Hepatocyte (in vitro differentiated cells): ENCODE results near the gene CXCL5. TPM values are rescaled to one million over a fixed set of nuclear protein-coding genes. Genes with fewer than 3 reads are reported as not detected.

ENCODE experiments used
- DNase-seq: peaks from one replicate; pipeline ENCODE4 v3.0.0-alpha.2; 2016; ENCODE audit warnings: low spot score
- H2AFZ ChIP-seq: fragments of 200-600 bp; sonication (generic); 2 replicates; pipeline ENCODE4 v1.6.0; 2016; ENCODE audit warnings: antibody characterized with exemption, mild to moderate bottlenecking
- H3K27ac ChIP-seq: fragments of 200-600 bp; sonication (generic); 2 replicates; pipeline ENCODE4 v1.5.1; 2016; ENCODE audit warnings: mild to moderate bottlenecking
- H3K27me3 ChIP-seq: fragments of 200-600 bp; sonication (generic); 2 replicates; pipeline ENCODE4 v1.6.1; 2016
- H3K36me3 ChIP-seq: fragments of 200-600 bp; sonication (generic); replicated peaks from 2 replicates; pipeline ENCODE4 v1.5.1; 2016; ENCODE audit warnings: low read depth; ENCODE audit not compliant: insufficient read depth
- H3K4me1 ChIP-seq: fragments of 200-600 bp; sonication (generic); 2 replicates; pipeline ENCODE4 v1.5.1; 2016; ENCODE audit warnings: mild to moderate bottlenecking, moderate library complexity; ENCODE audit not compliant: insufficient read depth
- H3K4me2 ChIP-seq: fragments of 200-600 bp; sonication (generic); 2 replicates; pipeline ENCODE4 v1.6.0; 2016
- H3K4me3 ChIP-seq: fragments of 200-600 bp; sonication (generic); 2 replicates; pipeline ENCODE4 v1.5.1; 2016; ENCODE audit warnings: mild to moderate bottlenecking
- H3K79me2 ChIP-seq: fragments of 200-600 bp; sonication (generic); 2 replicates; pipeline ENCODE4 v1.6.0; 2017; ENCODE audit warnings: mild to moderate bottlenecking
- H3K9me2 ChIP-seq: fragments of 200-600 bp; sonication (generic); replicated peaks from 2 replicates; pipeline ENCODE4 v1.6.0; 2017; ENCODE audit warnings: mild to moderate bottlenecking; ENCODE audit not compliant: insufficient read depth
- H3K9me3 ChIP-seq: fragments of 200-600 bp; sonication (generic); 2 replicates; pipeline ENCODE4 v1.5.1; 2016; ENCODE audit warnings: low read depth, mild to moderate bottlenecking
- H4K20me1 ChIP-seq: fragments of 200-600 bp; sonication (generic); 2 replicates; pipeline ENCODE4 v1.6.0; 2016; ENCODE audit warnings: mild to moderate bottlenecking; ENCODE audit not compliant: insufficient read depth, poor library complexity, severe bottlenecking
- CTCF ChIP-seq: fragments of 200-600 bp; sonication (generic); IDR thresholded peaks from 2 replicates; pipeline ENCODE4 v1.5.1; 2016; ENCODE audit warnings: antibody characterized with exemption, mild to moderate bottlenecking; ENCODE audit not compliant: poor library complexity
- EZH2 ChIP-seq: fragments of 200-600 bp; sonication (generic); IDR thresholded peaks from 2 replicates; pipeline ENCODE4 v1.6.1; 2016; ENCODE audit warnings: antibody characterized with exemption, mild to moderate bottlenecking, borderline replicate concordance
- EZH2phosphoT487 ChIP-seq: fragments of 200-600 bp; sonication (generic); IDR thresholded peaks from one replicate; pipeline ENCODE4 v1.6.1; 2018; ENCODE audit warnings: antibody characterized with exemption, mild to moderate bottlenecking, low read depth, moderate library complexity; ENCODE audit not compliant: unreplicated experiment, severe bottlenecking
- WGBS: methylation state at CpG from one replicate; pipeline ENCODE4 v1.1.6; 2016; ENCODE audit warnings: low lambda C conversion rate; ENCODE audit errors: missing lambda C conversion rate; 5-methylcytosine and 5-hydroxymethylcytosine counted together
- polyA plus RNA-seq: library from polyadenylated mRNA; unstranded; fragments of >200 nt; fragmentation: Nextera tagmentation; extraction: Ambion mirVana; gene quantifications from 2 replicates; pipeline ENCODE4 v1.2.1, GENCODE V29; 2016
- total RNA-seq: library from RNA; depleted of rRNA; stranded (reverse); fragments of >200 nt; gene quantifications from 2 replicates; pipeline ENCODE4 v1.2.3, GENCODE V29; 2014

The CXCL5 gene
- total and polyA plus RNA-seq, 2 experiments from 2014 or later: 31.3 to 31.9 TPM

GRCh38 chr4:74015126-74015780, 16.8 kb upstream of the CXCL5 start:
- TF ChIP-seq EZH2phosphoT487 (no peak), EZH2 (no peak), CTCF (no peak)
- Histone ChIP-seq H4K20me1 (no peaks in the 10 kb centered on the region), H3K27me3 (no peaks in the 10 kb centered on the region)

GRCh38 chr4:74014332-74014731, 15.9 kb upstream of the CXCL5 start:
- no peaks in the 10 kb centered on the region for H4K20me1 ChIP-seq

More at GRCh38 chr4:74015126-74015780, 16.8 kb upstream of the CXCL5 start:
- no peaks in the 10 kb centered on the region for H3K36me3 ChIP-seq
- no peak overlapping the region for H3K27ac ChIP-seq
- no peak overlapping the region for H3K4me2 ChIP-seq
- no peaks in the 10 kb centered on the region for H3K4me1 ChIP-seq
- H3K9me3 ChIP-seq: no peaks in the 10 kb centered on the region
- no peaks in the 10 kb centered on the region for H3K9me2 ChIP-seq
- no peaks in the 10 kb centered on the region for H3K79me2 ChIP-seq
- DNase-seq: no peak
- 97% methylated on average over 3 of the region's 3 CpGs for WGBS
- no peak overlapping the region for H2AFZ ChIP-seq
- no peak overlapping the region for H3K4me3 ChIP-seq

GRCh38 chr4:74013264-74013663, 14.8 kb upstream of the CXCL5 start:
- no peak overlapping the region for H2AFZ ChIP-seq
- H4K20me1 ChIP-seq: no peaks in the 10 kb centered on the region
- no peaks in the 10 kb centered on the region for H3K27me3 ChIP-seq
- H3K36me3 ChIP-seq: no peaks in the 10 kb centered on the region
- H3K4me3 ChIP-seq: no peak overlapping the region
- no peak for DNase-seq
- TF ChIP-seq EZH2 (no peak), CTCF (no peak), EZH2phosphoT487 (no peak)
- no peaks in the 10 kb centered on the region for H3K79me2 ChIP-seq
- no peak overlapping the region for H3K27ac ChIP-seq
- no peaks in the 10 kb centered on the region for H3K9me3 ChIP-seq
- 57% methylated on average over 2 of the region's 2 CpGs for WGBS
- no peak overlapping the region for H3K4me2 ChIP-seq
- H3K4me1 ChIP-seq: no peaks in the 10 kb centered on the region
- H3K9me2 ChIP-seq: no peaks in the 10 kb centered on the region

More at GRCh38 chr4:74014332-74014731, 15.9 kb upstream of the CXCL5 start:
- no peaks in the 10 kb centered on the region for H3K36me3 ChIP-seq
- H3K9me2 ChIP-seq: no peaks in the 10 kb centered on the region
- no peak for DNase-seq
- no peaks in the 10 kb centered on the region for H3K4me1 ChIP-seq
- H3K27me3 ChIP-seq: no peaks in the 10 kb centered on the region
- no peak for TF ChIP-seq EZH2
- no peaks in the 10 kb centered on the region for H3K79me2 ChIP-seq
- no peaks in the 10 kb centered on the region for H3K9me3 ChIP-seq
- no peak overlapping the region for H3K4me2 ChIP-seq
- H2AFZ ChIP-seq: no peak overlapping the region
- no peak overlapping the region for H3K27ac ChIP-seq
- 41% methylated on average over 1 of the region's 1 CpG for WGBS
- no peak overlapping the region for H3K4me3 ChIP-seq

- H2AFZ ChIP-seq: no peak overlapping the region
- no peaks in the 10 kb centered on the region for H3K36me3 ChIP-seq
- no peak overlapping the region for H3K27ac ChIP-seq
- H3K79me2 ChIP-seq: no peaks in the 10 kb centered on the region
- no peaks in the 10 kb centered on the region for H3K4me1 ChIP-seq
- no peaks in the 10 kb centered on the region for H3K9me2 ChIP-seq
- TF ChIP-seq EZH2phosphoT487: no peak
- TF ChIP-seq CTCF: no peak
- TF ChIP-seq EZH2: no peak
- WGBS: 91% methylated on average over 4 of the region's 4 CpGs
- H3K27me3 ChIP-seq: no peaks in the 10 kb centered on the region
- H3K9me3 ChIP-seq: no peaks in the 10 kb centered on the region
- no peaks in the 10 kb centered on the region for H4K20me1 ChIP-seq
- DNase-seq: no peak
- H3K4me2 ChIP-seq: no peak overlapping the region
- H3K4me3 ChIP-seq: no peak overlapping the region
Measured at GRCh38 chr4:74012130-74012529, 13.7 kb upstream of the CXCL5 start.
